ENCODE measurements around the gene LACTBL1. TPM values are rescaled to one million over a fixed set of nuclear protein-coding genes. Genes with fewer than 3 reads are reported as not detected.

Gene LACTBL1, protein sequence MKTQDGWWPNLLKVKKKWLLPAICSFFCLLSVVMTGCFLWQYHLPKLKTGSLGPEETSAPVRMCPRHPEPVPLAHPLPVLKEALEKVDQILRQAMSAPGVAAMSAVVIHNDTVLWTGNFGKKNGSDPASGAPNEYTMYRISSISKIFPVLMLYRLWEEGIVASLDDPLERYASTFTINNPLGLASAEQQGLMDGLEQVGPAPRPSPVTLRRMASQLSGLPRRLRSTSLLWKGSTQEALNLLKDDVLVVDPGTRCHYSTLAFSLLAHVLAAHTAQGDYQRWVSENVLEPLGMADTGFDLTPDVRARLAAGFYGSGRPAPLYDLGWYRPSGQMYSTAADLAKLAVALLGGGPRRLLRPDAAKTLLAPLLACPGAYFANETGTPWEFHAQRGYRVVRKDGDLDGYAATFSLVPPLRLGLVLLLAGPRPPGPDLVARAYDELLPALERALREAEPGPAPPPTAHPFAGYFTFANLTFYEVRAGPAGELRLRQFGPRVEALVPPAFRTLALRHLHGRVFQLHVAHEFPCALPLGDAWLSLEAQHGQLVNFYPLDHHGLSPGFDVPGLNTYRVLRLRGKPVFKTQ
- not detected in 2 replicates for total RNA-seq (ENCODE audit: low replicate concordance)
- long read RNA-seq: 0 reads

- H3K9me3 Mint-ChIP-seq: no peaks in the 10 kb centered on the region
- no peak within 1 kb of the TSS for H3K27ac Mint-ChIP-seq
- no peak for DNase-seq (ENCODE audit: extremely low spot score, unreplicated experiment)
- peaks cover 39% of the 10 kb centered on the region for H3K27me3 Mint-ChIP-seq
- no peak for TF ChIP-seq CTCF (conservative IDR thresholded peaks at IDR 0.05)
- H3K4me1 Mint-ChIP-seq (ENCODE audit: unreplicated experiment): peaks cover 20% of the 10 kb centered on the region
- no peaks in the 10 kb centered on the region for H3K36me3 Mint-ChIP-seq
- no peak within 1 kb of the TSS for H3K4me3 Mint-ChIP-seq
Observed at GRCh38 chr1:22972760-22973159, at the start of gene LACTBL1. Gene LACTBL1, minus strand, starts transcription at chr1:22972866. Its CDS starts 550 bp downstream, at chr1:22972316.

- H3K36me3 Mint-ChIP-seq: peaks cover 28% of the 10 kb centered on the region
- H3K27ac Mint-ChIP-seq: no peak overlapping the region
- H3K4me1 Mint-ChIP-seq (ENCODE audit: unreplicated experiment): peaks cover 23% of the 10 kb centered on the region
- H3K9me3 Mint-ChIP-seq: no peaks in the 10 kb centered on the region
- no peak for TF ChIP-seq CTCF (conservative IDR thresholded peaks at IDR 0.05)
- no peak for DNase-seq (ENCODE audit: extremely low spot score, unreplicated experiment)
- peak overlapping the region; percentile 98 for H3K4me3 Mint-ChIP-seq
- no peaks in the 10 kb centered on the region for H3K27me3 Mint-ChIP-seq
Observed at GRCh38 chr1:23021834-23022233, 49.2 kb upstream of the LACTBL1 start.

DNA sequence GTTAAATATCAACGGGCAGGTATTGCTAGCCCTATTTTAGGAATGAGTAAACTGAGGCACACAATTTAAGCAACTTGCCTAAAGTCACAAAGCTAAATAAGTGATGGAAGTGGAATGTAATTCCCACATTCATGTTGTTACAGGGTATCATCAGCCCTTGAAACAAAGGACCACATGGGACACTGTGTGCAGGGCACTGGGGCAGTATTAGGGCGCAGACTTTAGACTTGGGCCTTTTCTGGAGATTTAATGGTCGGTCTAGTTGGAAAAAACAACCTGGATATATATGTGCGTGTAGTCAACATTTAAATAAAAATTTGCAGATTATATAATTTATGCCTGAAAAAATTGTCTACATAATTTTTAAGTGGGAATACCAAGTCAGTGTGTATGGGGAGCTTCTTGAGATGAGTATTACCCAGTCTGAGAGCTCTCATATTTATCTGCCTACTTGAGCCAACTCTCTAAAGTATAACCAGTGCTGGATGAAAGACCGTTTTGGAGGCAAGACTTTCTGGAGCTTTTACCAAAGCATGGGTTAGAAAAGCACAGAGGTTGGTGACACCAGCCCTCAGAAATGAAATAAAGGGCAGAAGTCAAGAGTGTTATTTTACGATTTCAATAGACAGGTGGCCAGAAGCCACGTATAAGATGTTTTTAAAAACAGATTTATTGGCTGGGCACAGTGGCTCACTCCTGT, 48.2 kb upstream of the LACTBL1 start:
- Mint-ChIP-seq H3K9me3 (no peaks in the 10 kb centered on the region), H3K27me3 (no peaks in the 10 kb centered on the region), H3K4me1 (ENCODE audit: unreplicated experiment) (peaks cover 16% of the 10 kb centered on the region), H3K4me3 (peak overlapping the region; percentile 98), H3K36me3 (peaks cover 23% of the 10 kb centered on the region), H3K27ac (peak overlapping the region; percentile 91)
- no peak for TF ChIP-seq CTCF (conservative IDR thresholded peaks at IDR 0.05)
- DNase-seq (ENCODE audit: extremely low spot score, unreplicated experiment): no peak

- peak overlapping the region; percentile 91 for H3K27ac Mint-ChIP-seq
- peaks cover 16% of the 10 kb centered on the region for H3K4me1 Mint-ChIP-seq (ENCODE audit: unreplicated experiment)
- H3K4me3 Mint-ChIP-seq: peak overlapping the region; percentile 98
- no peaks in the 10 kb centered on the region for H3K9me3 Mint-ChIP-seq
- no peaks in the 10 kb centered on the region for H3K27me3 Mint-ChIP-seq
- no peak for TF ChIP-seq CTCF (conservative IDR thresholded peaks at IDR 0.05)
- peaks cover 23% of the 10 kb centered on the region for H3K36me3 Mint-ChIP-seq
- peak; percentile 72 for DNase-seq (ENCODE audit: extremely low spot score, unreplicated experiment)
Observed at GRCh38 chr1:23019863-23020625, 47.4 kb upstream of the LACTBL1 start.
